ENCODE results near the gene NEDD4L. TPM values are rescaled to one million over a fixed set of nuclear protein-coding genes. Genes with fewer than 3 reads are reported as not detected.

The NEDD4L gene
- 34.8 and 57.4 TPM in 2 replicates for total RNA-seq

DNA sequence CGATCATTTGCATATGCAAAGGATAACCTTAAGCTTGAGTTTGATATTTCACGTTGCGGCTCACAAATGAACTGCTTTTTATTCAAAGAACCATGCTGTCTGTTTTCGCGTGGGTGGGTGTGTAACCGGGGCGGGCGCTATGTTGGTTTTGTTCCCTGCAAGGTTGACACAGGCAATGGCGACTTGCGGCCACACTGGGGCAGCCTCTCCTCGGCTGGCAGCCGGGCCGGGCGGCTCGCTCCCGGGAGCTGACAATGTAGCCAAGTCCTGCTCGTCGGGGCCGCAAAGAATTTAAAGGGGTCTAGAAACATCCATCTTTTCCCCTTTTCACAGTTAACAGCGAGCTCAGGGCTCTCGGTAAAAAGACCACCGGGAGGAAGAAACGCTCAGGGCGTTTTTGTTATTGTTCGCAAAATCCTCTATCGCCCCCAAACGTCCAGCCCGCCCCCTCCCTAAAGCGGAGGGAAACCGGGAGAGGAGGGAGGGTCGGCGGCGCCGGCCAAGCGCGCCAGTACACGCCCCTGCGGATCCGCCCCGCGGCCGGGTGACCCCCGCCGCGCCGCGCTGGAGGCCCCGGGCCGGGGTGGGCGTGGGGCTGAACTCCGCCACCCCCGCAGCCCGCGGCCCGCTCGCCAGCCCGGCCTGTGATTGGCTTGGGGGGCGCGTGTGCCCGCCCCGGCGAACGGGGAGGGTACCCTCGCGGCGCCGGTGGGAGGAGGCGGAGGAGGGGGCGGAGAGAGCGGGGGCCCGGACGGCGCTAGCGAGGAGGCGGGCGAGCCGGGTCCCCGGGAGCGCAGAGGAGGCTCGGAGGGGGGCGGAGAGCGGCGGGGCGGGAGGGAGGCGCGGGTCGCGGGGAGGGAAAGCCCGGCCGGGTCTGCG lies at the start of gene NEDD4L:
TSS of gene NEDD4L (plus strand) at position 736 of the 879 bp plus-strand sequence. CDS start 435 bp downstream, outside the sequence.

Other genes with a start within 250 kb of the NEDD4L start
- gene ATP8B1, start 240.9 kb upstream of the NEDD4L start, total RNA-seq: 6.3 and 8.3 TPM in 2 replicates